ENCODE results near the gene TVP23C.

TVP23C gene

DNA sequence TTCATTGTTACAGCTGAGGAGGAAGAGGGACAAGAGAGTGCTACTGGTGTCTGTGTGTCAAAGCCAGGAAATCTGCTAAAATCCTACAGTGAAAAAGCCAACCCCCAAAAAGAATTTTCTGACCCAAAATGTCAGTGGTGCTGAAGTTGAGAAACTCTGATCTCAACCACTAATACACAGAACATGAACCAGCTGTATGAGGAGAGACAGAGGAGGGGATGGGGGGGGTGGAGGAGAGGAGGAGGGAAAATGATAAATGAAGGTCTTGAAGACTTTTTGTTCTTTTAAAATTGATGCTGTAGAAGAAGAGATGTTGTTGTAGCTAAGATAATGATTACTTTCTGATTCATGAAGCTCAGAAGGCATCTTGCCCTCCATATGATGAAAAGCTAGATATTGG, 68.5 kb downstream of the TVP23C start:
- DNase-seq = no peak

DNA sequence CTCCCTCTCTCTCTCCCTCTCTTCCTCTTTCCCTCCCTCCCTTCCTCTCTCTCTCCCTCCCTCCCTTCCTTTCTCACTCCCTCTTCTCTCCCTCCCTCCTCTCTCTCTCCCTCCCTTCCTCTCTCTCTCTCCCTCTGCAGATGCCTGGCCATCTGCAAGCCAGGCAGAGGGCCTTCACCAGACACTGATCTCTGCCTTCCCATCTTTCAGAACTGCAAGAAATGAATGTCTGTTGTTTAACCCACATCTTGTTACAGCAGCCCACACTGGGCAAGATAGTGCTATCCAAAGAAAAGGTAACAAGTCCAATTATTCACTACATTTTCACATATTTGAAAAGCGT, 69.6 kb downstream of the TVP23C start:
- DNase-seq = no peak

DNA sequence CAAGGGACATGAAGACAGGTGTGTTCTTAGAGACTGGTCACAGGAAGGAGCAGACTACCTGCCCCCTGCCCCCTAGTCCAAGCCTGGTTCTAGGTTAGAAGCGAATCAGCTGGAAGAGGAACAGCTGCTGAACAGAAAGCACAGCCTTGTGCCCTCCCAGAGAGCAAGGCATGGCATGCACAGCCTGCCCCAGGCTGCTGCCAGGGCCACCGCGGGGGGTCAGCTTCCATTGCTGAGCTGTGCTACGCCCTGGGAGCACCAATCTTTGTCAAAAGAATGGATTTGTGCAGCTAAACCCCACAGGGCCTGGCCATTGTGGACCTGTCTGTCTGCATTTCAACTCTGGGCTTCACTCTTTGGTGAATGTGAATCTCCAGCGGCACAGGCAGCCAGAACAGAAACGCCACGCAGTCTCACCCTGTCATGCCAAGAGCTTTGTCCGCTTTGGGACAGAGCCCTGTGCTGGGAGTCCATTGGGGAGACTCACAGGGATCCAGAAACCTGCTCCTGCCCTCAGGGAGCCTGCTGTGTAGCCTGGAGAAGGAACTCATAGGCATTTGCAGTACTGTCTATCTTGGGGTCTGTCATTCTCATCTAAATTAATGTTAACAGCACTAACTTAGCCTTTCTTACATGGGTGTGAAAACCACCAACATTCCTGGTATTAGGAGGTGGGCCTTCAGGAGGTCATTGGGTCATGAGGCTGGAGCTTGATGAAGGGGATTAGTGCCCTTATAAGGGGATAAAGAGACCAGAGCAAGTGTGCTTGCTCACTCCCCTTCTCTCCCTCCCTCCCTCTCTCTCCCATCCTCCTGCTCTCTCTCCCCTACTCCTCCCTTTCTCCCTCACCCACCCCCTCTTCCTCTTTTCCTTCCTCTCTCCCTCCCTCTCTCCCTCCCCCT, 70.2 kb downstream of the TVP23C start:
- DNase-seq = no peak

DNA sequence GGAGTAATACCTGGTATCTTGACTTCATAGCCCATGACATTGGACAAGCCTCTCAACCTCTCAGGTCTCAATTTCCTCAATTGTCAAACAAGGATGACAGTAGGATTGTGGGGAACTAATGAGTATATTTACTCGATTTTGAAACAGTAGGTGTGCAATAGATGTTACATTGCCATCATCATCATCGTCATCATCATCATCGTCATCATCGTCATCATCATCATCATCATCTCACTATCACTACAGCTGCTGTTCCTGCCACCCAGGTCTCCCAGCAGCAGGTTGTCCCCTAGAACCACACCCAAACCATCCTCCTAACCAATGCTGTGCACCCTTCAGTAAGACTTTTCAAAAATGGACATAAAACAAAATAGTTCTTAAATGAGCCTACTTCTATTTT, 71.1 kb downstream of the TVP23C start:
- DNase-seq = no peak

DNA sequence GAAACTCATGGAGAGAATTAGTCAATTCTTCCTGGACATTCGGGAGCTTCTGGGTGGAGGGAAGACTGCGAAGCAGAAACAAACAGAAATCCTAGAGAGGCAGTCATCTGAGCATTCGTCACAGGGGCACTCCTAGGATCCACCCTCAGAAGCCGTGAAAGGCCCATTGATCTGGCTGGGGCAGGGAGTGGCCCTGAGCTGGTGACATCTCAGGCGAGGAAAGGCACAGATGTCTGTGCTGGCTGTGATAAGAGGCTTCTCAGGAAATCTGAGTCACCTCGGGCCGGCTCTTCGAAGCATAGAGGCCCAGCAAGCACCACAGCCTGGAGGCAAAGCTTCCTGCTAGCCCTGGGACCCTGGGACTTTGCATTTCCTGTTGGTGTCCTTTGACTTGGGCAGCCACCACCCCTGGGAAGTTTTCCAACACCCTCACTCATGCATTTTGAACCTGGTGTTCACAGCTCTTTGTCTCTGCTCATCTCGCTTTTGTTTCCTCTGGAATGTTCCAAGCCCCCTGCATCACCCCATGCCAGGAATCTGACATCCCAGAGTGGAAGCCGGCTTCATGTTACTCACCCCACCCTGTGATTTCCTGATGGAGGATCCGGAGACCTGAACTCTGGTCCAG, 72.5 kb downstream of the TVP23C start:
- DNase-seq = no peak

DNA sequence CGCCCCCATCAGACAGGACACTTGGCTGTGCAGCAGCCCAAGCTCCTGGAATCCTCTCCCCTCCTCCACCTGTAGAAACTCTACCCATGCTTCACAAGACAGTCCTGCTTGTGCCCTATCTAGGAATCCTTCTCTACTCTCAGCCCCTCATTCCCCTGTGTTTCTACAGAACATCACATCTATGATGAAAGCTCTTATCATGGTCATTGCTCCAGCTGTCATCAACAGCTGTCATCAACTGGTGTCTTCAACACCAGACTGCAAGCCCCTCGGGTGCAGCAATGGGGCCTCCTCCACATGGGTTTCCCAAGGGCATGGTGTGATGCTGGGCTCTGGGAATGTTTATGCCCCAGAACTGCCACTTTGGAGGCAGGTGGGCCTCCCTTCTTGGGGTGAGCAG, 74.7 kb downstream of the TVP23C start:
- DNase-seq = no peak

DNA sequence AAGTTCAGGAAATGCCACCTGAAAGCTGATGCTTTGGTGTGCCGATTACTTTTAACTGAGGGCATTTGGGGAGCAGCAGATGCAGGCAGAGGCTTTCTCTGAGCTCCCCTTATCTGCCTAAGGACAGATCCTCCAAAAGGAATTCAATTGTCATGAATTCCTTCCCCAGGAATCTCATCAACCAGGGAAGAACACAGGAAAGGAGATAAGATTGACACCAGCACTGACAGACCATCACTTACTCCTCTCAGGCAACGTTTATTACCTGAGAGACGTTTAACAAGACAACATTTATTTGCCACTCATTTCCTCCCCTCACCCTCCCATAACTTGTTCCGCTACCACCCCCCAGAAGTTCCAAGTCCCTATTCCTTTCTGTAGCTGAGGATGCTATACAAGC, 78.2 kb downstream of the TVP23C start:
- DNase-seq = no peak

DNA sequence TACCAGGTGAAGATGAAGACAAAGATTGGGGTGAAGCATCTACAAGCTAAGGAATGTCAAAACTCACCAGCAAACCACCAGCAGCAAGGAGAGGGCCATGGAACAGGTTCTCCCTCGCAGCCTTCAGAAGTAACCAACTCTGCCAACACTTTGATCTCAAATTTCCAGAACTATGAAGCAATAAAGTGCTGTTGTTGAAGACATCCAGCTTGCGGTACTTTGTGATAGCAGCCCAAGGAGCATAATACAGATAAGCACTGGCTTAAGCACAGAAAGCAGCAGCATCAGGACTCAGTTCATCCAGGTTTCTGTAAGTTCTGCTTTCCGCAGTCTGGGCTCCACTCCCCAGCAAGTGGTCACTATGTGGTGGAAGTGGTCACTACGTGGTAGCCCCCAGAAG, 79.9 kb downstream of the TVP23C start:
- no peak for DNase-seq

DNA sequence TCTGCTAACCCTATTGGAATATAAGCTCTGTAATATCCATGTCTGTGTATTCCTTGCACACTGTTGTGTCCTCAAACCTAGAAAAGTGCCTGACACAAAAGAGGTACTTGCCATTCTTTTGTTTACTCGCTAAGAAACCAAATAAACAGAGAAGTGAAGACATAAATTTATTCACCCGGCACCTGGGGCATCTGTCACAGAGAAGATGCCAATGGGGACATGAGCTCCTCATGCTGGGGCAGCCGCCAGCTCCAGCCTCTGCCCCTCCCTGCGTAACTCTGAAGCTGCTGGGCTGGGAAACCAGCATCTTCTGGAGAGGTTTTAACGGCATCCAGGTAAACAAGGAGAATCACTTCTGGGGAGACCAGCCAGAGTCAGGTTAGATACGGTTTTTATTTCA, 80.8 kb downstream of the TVP23C start:
- no peak for DNase-seq

DNA sequence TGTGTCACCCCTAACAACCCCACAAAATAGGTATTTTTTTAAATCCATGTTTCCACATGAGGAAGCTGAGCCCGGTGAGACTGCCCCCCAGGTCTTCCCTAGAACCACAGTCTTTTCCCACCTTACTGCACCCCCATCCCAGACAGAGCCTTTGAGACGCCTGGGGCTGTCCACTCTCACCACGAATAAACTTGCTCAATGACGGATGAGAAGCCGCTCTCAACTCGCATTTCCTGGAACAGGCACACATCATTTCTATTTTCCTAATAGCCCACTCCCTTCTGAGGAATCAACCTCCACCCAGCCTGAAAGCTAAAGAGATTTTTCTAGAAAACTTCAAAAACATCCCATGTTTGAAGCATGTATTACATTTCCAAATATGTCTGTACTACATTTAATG, 81.8 kb downstream of the TVP23C start:
- no peak for DNase-seq

DNA sequence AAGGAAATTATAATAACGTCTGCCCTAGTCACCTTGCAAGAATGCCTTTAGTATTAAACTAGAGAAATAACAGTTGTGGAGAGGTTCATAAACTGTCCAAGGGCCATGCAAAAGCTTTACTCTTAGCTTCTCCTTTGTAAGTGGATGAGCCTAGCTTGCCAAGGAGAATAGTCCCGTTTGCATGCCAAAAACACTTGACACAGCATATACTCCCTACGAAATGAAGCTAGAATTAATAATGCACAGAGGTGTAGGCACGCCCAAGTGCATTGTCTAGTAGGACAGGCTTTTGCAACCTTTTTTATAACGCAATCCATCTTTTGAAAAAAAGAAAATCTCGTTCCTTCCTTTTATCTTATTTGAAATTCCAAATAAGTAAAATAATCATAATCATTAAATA, 83.1 kb downstream of the TVP23C start:
- DNase-seq = no peak

DNA sequence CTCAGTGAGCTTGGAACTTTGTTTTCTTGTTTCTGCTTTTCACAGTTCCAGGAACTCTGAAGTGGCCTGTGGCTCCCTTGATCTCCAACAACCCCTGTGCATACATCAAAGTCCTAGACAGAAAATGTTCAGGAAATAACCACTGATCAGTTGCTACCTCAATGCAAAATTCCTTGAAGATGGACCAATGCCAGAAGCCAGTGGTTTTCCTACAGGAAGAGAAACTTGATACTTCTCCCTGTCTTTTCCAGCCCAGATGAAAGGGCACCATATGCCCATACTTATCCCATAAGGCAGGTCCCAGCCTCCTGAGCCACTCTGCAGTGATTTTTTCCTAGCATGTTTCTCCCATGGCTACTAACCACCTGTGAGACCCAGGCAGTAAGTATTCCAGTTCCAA, 83.6 kb downstream of the TVP23C start:
- DNase-seq = no peak

DNA sequence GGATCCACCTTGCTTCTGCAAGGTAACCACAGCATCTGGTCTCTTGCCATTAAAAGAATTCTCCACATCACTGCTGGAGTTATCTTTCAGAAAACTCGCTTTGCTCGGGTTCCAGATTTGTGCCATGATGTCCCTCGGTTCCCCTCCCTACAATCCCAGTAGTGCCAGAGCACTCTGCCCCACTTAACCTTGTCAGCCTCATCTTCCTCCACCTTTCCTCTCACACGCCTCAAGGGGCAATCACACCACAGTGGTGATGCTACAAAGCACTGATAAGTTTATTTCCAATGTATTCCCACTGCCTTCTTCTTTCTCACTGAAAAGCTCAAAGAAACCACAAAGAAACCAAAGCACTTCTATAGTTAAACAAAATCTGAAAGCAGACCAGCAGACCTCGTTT, 84.4 kb downstream of the TVP23C start:
- no peak for DNase-seq

DNA sequence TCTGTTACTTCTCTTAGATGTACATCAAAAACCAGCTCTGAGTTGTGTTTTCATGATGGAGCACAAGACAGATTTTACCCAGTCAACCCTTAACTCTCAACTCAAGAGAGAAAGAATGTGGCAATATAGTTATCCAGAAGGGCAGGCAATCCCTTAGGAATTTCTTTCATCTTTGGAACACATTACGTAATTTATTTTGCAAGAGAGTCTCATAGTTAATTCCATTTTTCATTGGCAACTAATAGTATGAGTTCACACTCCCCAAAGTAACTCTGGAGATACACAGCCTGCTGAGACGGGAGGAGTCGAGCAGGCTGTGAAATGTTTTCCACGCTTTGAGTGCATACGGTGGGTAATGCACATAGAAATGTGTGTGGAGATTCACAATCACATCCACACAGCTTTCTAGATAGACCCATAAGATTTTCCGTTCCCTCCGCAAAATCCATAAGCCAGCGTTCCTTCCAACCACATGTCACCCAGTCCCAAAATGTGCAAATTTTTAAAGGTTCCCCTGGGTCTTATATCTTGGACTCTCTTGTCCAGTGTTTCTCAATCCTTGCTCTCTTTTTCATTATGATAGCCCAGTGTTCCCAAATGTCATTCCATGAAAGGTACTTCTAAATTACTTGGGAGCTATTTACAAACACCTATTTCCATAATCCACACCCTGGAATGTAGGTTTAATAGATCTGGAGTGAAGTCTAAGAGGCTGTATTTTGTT, 87.5 kb downstream of the TVP23C start:
- DNase-seq = no peak

DNA sequence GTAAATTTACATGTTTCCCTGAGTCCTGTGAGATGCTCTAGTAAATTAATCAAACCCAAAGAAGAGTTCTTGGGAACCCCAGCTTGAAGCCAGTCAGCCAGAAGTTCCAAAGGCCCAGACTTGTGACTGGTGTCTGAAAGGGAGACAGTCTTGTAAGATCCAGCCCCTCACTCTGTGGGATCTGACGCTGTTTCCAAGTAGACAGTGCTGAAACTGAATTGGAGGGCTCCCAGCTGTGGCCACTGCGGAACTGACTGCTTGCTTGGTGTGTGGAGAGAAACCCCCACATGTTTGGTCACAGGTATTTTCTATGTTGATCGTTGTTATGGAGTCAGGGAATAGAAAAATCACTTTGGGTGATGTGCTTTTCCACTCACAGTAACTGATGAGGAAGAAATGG, 90.4 kb downstream of the TVP23C start:
- DNase-seq = no peak

DNA sequence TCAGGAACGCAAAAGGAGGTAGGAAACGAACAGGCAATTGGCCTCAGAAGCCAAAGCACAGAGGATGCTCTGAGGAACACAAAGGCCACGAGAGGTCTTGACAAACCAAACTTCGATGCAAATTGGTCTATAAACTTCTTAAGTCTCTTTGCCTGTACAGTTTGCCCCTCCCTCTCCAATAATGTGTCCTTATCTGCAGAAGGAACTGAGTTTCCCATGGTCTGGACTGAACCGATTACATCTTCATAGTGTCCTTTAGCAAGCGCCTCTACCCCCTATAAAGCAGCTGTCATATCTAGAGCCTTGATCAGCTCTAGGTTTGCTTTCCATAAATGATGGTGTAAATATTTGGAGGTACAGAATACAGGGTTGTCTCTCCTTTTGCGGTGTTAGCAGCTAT, 92.7 kb downstream of the TVP23C start:
- no peak for DNase-seq

DNA sequence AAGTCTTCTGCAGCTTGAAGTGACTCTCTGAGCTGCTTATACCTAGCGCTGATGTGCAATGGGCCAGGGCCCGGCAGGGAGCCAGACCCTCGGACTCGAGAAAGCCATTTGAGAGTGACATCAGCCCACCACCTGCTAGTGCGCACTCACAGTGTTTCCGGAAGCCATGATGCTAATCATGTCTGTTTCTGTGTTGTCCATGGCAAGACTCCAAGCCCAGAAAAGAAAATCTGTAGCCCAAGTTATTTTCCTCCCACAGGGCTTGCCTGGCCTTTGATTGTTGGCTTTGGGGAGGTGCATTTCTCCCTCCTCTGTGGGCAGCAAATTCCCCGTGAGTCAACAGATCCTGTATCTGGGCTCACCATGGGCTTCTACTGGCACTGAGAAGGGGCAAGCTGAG, 94.0 kb downstream of the TVP23C start:
- no peak for DNase-seq

DNA sequence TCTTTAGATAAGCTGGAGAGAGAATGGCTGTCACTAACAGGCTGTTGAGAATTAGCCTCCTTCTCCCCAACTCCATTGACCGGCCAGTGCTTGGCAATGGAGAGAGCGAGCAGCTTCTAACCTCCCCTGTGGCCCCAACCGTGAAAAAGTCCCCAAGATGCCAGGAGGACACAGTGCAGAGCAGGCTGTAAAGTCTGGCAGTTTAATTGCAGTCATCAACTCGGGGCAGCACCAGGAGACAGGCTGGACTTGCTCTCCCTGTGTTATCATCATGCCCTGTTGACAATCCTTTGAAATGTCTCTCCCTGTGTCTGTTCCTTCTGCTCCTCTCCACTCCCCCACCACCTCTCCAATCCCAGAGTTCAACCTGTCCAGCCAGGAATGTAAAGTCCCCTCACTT, 95.2 kb downstream of the TVP23C start:
- no peak for DNase-seq

DNA sequence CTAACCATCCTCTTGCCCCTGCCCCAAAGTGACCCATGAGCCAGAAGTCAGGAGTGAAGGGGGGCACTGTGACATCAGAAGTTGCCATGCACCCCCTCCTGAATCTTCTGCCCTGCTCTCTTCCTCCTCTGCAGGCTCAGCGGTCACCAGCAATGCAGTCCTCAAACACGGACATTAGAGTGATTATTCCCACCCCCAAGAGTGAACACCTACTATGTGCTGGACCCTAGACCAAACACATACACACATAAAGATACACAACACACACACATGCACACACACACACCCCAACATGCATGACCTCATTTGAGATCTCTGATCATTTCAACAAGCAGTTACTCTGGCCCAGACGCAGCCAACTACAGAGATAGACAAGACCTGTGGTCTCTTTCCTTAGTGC, 95.7 kb downstream of the TVP23C start, which contains the start of gene CDRT4:
TSS of gene CDRT4 (minus strand) at position 30 of the 400 bp plus-strand sequence. CDS start 27,383 bp downstream, outside the sequence.
- DNase-seq = no peak

DNA sequence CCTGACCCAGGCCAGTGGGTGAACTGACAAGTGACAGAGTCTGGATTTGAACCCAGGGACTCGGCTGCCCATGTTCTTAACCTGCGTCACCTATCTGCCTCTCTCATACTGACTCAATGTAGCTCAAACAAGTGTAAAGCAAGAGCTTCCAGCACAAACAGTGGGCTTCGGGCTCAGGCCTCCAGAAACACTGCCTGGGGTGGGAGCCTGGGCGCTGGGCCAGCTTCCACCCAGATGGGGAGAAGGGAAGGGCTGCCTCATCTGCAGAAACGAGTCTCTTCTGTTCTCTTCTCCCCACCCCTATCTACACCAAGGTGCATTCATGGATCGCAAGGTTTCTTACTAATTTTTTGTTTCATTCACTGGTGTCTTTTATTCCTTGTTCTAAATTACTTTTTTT, 97.2 kb downstream of the TVP23C start:
- DNase-seq = no peak

DNA sequence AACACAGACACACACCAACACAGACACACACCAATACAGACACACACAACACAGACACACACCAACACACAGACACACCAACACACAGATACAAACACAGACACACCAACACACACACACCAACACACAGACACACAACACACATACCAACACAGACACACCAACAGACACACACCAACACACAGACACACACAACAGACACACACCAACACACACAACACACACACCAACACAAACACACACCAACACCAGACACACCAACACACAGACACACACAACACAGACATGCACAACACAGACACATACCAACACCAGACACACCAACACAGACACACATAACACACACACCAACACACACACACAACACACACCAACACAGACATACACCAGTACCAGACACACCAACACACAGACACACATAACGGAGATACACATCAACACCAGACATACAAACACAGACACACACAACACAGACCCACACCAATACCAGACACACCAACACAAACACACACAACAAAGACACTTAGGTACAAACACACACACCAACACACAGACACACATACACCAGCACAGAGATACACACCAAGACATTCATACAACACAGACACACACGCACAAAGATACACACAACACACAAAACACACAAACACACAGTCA, 98.1 kb downstream of the TVP23C start:
- DNase-seq = no peak

DNA sequence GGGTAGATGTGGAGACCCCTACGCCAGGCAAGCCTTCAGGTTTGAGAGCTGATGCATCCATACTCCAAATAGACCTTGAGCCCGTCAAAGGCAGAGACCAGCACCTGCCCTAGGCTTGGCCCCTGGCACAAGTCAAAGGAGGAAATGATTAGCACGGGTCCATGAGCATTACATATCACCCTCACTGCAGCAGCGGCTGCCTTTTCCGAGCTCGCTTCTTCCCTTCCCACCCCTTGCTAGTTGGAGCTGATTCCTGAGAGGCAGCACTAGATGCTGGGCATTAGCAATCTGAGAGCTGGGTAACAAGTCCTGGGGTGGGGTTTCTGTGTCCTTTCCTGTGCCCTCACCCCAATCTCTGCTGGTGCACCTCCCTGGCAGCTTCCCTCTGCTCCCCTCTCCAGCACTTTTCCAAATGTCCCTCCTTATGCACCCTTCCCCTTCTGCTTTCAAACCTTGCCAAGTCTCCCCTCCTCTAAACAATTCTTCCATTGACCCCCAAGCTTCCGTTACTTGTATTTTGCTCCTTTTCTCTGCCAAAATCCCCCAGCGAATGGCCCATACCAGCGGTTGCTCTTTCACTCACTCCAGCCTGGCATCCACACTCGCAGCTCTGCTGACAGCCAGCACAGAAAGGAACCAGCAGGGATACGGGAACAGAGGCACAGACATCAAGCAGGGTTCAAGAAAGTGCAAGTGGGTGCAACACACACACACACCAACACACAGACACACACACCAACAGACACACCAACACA, 98.9 kb downstream of the TVP23C start:
- DNase-seq = no peak
